A549 (cell line): ENCODE results near the gene CFAP58. TPM values are rescaled to one million over a fixed set of nuclear protein-coding genes. Genes with fewer than 3 reads are reported as not detected.

Experiments used
- ATAC-seq, 2 experiments: fragments of 200-7000 bp in 1 of 2; fragments of >200 bp in 1 of 2; cut with Nextera tagmentation in 1 of 2; cut with Tn5 transposase in 1 of 2; 3 replicates each; pipeline versions ENCODE4 v1.8.0 to v1.9.1; 2018 to 2020; ENCODE audit warnings: mild to moderate bottlenecking in 1 of 2, moderate library complexity in 1 of 2
- CTCF ChIA-PET: fragments of 300-600 bp; sonication (Branson Sonifier 250); formaldehyde crosslinking; extraction: SDS; loops from one replicate; lab custom pipeline; 2021; ENCODE audit warnings: antibody characterized with exemption, inconsistent platforms; lab: Yijun Ruan, JAX
- POLR2A ChIA-PET: fragments of 350-600 bp; formaldehyde crosslinking; extraction: SDS; loops from one replicate; lab custom pipeline; 2021; ENCODE audit warnings: antibody characterized with exemption, inconsistent platforms; lab: Yijun Ruan, JAX
- DNase-seq, 2 experiments: peaks; one replicate each; pipeline versions ENCODE4 v3.0.0 to v3.0.0-alpha.2; 2011 to 2016; ENCODE audit warnings: low read depth in 1 of 2, low spot score in 1 of 2
- FAIRE-seq: peaks from 2 replicates; lab custom pipeline; 2011; peaks lifted over from hg19 to GRCh38; lab: Jason Lieb, UNC
- H3K27ac ChIP-seq, 2 experiments: fragments of >200 bp; sonication (Bioruptor Twin); formaldehyde crosslinking; 3 replicates each; pipeline ENCODE4 v1.5.1; 2016 to 2017
- H3K4me1 ChIP-seq: fragments of >200 bp; sonication (Bioruptor Twin); formaldehyde crosslinking; 3 replicates; pipeline ENCODE4 v1.6.1; 2016
- H3K4me2 ChIP-seq: fragments of >200 bp; sonication (Bioruptor Twin); formaldehyde crosslinking; 3 replicates; pipeline ENCODE4 v1.6.1; 2016
- H3K4me3 ChIP-seq: fragments of >200 bp; sonication (Bioruptor Twin); formaldehyde crosslinking; 3 replicates; pipeline ENCODE4 v1.5.1; 2016
- H3K9me3 ChIP-seq: fragments of >200 bp; sonication (Bioruptor Twin); formaldehyde crosslinking; 3 replicates; pipeline ENCODE4 v1.6.1; 2016
- ATOH8 ChIP-seq: fragments of 250-450 bp; sonication (Bioruptor Pico); IDR thresholded peaks from 2 replicates; pipeline ENCODE4 v1.5.0; 2020; ENCODE audit warnings: low read depth, mild to moderate bottlenecking, moderate library complexity
- CBX8 ChIP-seq: fragments of 200-600 bp; sonication (generic); IDR thresholded peaks from 2 replicates; pipeline ENCODE4 v1.6.1; 2016
- CHD2 ChIP-seq: fragments of 150-350 bp; IDR thresholded peaks from 2 replicates; pipeline ENCODE4 v1.6.1; 2014; ENCODE audit warnings: low read length; ENCODE audit not compliant: partially characterized antibody
- CHD4 ChIP-seq: fragments of 200-600 bp; sonication (generic); IDR thresholded peaks from 2 replicates; pipeline ENCODE4 v1.6.1; 2016; ENCODE audit warnings: antibody characterized with exemption, mild to moderate bottlenecking, borderline replicate concordance
- E2F6 ChIP-seq: IDR thresholded peaks from 2 replicates; pipeline ENCODE4 v1.6.1; 2012; ENCODE audit warnings: low read depth, borderline replicate concordance
- FOXS1 ChIP-seq: fragments of 250-450 bp; sonication (Bioruptor Pico); IDR thresholded peaks from 2 replicates; pipeline ENCODE4 v1.5.0; 2020; ENCODE audit warnings: mild to moderate bottlenecking, moderate library complexity
- GATA3 ChIP-seq: IDR thresholded peaks from 2 replicates; pipeline ENCODE4 v1.6.1; 2012; ENCODE audit warnings: borderline replicate concordance
- HDAC2 ChIP-seq: fragments of 200-600 bp; sonication (generic); IDR thresholded peaks from 2 replicates; pipeline ENCODE4 v1.6.1; 2016
- HOXA7 ChIP-seq: fragments of 250-450 bp; sonication (Bioruptor Pico); IDR thresholded peaks from 2 replicates; pipeline ENCODE4 v1.5.0; 2020; ENCODE audit warnings: mild to moderate bottlenecking, moderate library complexity
- HOXB5 ChIP-seq: fragments of 250-450 bp; sonication (Bioruptor Pico); IDR thresholded peaks from 2 replicates; pipeline ENCODE4 v1.5.0; 2020; ENCODE audit warnings: mild to moderate bottlenecking, moderate library complexity
- JUN ChIP-seq, 2 experiments: fragments of >200 bp; sonication (Bioruptor Twin); formaldehyde crosslinking; IDR thresholded peaks; 2 replicates in 1 of 2; 3 replicates in 1 of 2; pipeline ENCODE4 v1.6.1; 2016 to 2017
- MAFK ChIP-seq: fragments of 450-650 bp; IDR thresholded peaks from 2 replicates; pipeline ENCODE4 v1.6.1; 2014; ENCODE audit not compliant: partially characterized antibody
- MAZ ChIP-seq: fragments of 150-350 bp; IDR thresholded peaks from 2 replicates; pipeline ENCODE4 v1.6.1; 2014; ENCODE audit warnings: antibody characterized with exemption, low read depth, low read length, borderline replicate concordance
- MYC ChIP-seq: IDR thresholded peaks from 2 replicates; pipeline ENCODE4 v1.6.1; 2012; ENCODE audit warnings: mild to moderate bottlenecking, inconsistent platforms, low read length, improper control_type of control experiment, borderline replicate concordance
- PHF8 ChIP-seq: fragments of 200-600 bp; sonication (generic); IDR thresholded peaks from 2 replicates; pipeline ENCODE4 v1.6.1; 2016; ENCODE audit warnings: low read depth, mild to moderate bottlenecking, antibody characterized with exemption, moderate library complexity, borderline replicate concordance
- POLR2A ChIP-seq: IDR thresholded peaks from 2 replicates; pipeline ENCODE4 v1.6.1; 2012; ENCODE audit warnings: mild to moderate bottlenecking, low read length
- POLR2AphosphoS2 ChIP-seq: conservative IDR thresholded peaks from 2 replicates; pipeline ENCODE4 v1.6.1; 2012; ENCODE audit warnings: low read length, improper control_type of control experiment, inconsistent platforms
- RCOR1 ChIP-seq: fragments of 150-350 bp; IDR thresholded peaks from 2 replicates; pipeline ENCODE4 v1.6.1; 2014; ENCODE audit warnings: antibody characterized with exemption, low read length, low read depth
- REST ChIP-seq: fragments of 200-600 bp; sonication (generic); IDR thresholded peaks from 2 replicates; pipeline ENCODE4 v1.6.1; 2016; ENCODE audit warnings: antibody characterized with exemption, mild to moderate bottlenecking, moderate library complexity
- TFCP2L1 ChIP-seq: fragments of 250-450 bp; sonication (Bioruptor Pico); IDR thresholded peaks from 2 replicates; pipeline ENCODE4 v1.5.0; 2021; ENCODE audit warnings: mild to moderate bottlenecking
- USF2 ChIP-seq: fragments of 450-650 bp; IDR thresholded peaks from 2 replicates; pipeline ENCODE4 v1.6.1; 2014; ENCODE audit warnings: antibody characterized with exemption
- WGBS: methylation state at CpG from one replicate; pipeline ENCODE4 v1.1.6; 2017; ENCODE audit errors: missing lambda C conversion rate; 5-methylcytosine and 5-hydroxymethylcytosine counted together
- polyA plus RNA-seq, 4 experiments: library from polyadenylated mRNA; depleted of rRNA in 3 of 4; stranded (reverse); fragments of >200 nt; fragmentation: RNase III in 1 of 4; extraction: RNeasy Plus Mini Kit Qiagen cat#74134 plus additional on column Dnase treatment in 1 of 4; gene quantifications; 2 replicates in 3 of 4; 3 replicates in 1 of 4; pipeline ENCODE4 v1.2.3, GENCODE V29; 2011 to 2017

Gene CFAP58
- polyA plus RNA-seq, 2 of the 4 experiments (the other 2 are of a cell fraction) = 0.22 to 0.25 TPM

GRCh38 chr10:104380336-104380735, 26.7 kb downstream of the CFAP58 start:
- CTCF ChIA-PET = interaction anchor here (0.7 to 1.7 kb wide), 5 partner anchors 14 to 89 kb away, joined by 3 to 6 read pairs (median 3); partner anchors contain the start of gene CFAP58
- ATAC-seq (no peak), DNase-seq (no peak), FAIRE-seq (no peak)
- Histone ChIP-seq H3K27ac (no peak overlapping the region), H3K4me3 (no peak overlapping the region), H3K9me3 (no peaks in the 10 kb centered on the region), H3K4me2 (no peak overlapping the region), H3K4me1 (no peaks in the 10 kb centered on the region)
- POLR2A ChIA-PET = no interaction called here
- TF ChIP-seq POLR2A = no peak
- no peak for TF ChIP-seq MYC
- no peak for TF ChIP-seq JUN (IDR thresholded peaks at IDR 0.05)
- TF ChIP-seq CHD2 = no peak
- TF ChIP-seq HOXB5 (CRISPR knock-in tag) = no peak
- no peak for TF ChIP-seq RCOR1
- TF ChIP-seq ATOH8 = no peak
- TF ChIP-seq MAFK = no peak
- no peak for TF ChIP-seq MAZ
- no peak for TF ChIP-seq GATA3
- no peak for TF ChIP-seq TFCP2L1
- TF ChIP-seq REST = no peak
- no peak for TF ChIP-seq PHF8
- TF ChIP-seq CHD4 = no peak
- TF ChIP-seq HDAC2 = no peak
- TF ChIP-seq E2F6 = no peak
- TF ChIP-seq POLR2AphosphoS2 = no peak
- no peak for TF ChIP-seq HOXA7 (CRISPR knock-in tag)
- no peak for TF ChIP-seq CBX8
- 34% methylated on average over 4 of the region's 4 CpGs for WGBS

- H3K4me3 ChIP-seq = no peak overlapping the region
- TF ChIP-seq FOXS1 (no peak), JUN (IDR thresholded peaks at IDR 0.05) (no peak), USF2 (0 out of 2 replicates have a peak, but pooled peaks have one; percentile 20)
- TF ChIP-seq, all 56 proteins: peak for 1
- FAIRE-seq (no peak), DNase-seq (no peak), ATAC-seq (no peak)
- Histone ChIP-seq H3K4me1 (peaks cover 7% of the 10 kb centered on the region; the same call in 1 of the 3 replicates), H3K4me2 (no peak overlapping the region), H3K9me3 (no peaks in the 10 kb centered on the region), H3K27ac (no peak overlapping the region)
- ChIA-PET POLR2A (no interaction called here), CTCF (interaction anchor here (1.0 kb wide), 1 partner anchor 33 kb away, joined by 3 read pairs; no protein-coding TSS in a partner anchor)
- 27% methylated on average over 6 of the region's 6 CpGs for WGBS
These were observed 33.7 kb downstream of the CFAP58 start for GRCh38 chr10:104387130-104387888.
